ENCODE data around the gene DNAH17. TPM values are rescaled to one million over a fixed set of nuclear protein-coding genes. Genes with fewer than 3 reads are reported as not detected.

The DNAH17 gene
- total and polyA plus RNA-seq, 2 of the 8 experiments (the other 6 are each of a cell fraction or from before 2014, with no cell fraction given): 0.14 to 0.67 TPM

GRCh38 chr17:78514521-78514920 lies 62.7 kb downstream of the DNAH17 start:
- Histone ChIP-seq H4K5ac (ENCODE audit: insufficient read length, low read depth, low read length) (no peak overlapping the region), H3K27me3 (replicated peaks in 1 of 4; ENCODE audit: control insufficient read depth in 3 of 4, extremely low read depth in 1 of 4, insufficient read depth in 3 of 4, low read length in 3 of 4) (no peaks in the 10 kb centered on the region), H2BK20ac (ENCODE audit: low read length) (no peak overlapping the region), H2BK120ac (replicated peaks; ENCODE audit: low read depth, low read length) (no peak overlapping the region), H3K18ac (ENCODE audit: extremely low read depth, low read length) (no peak overlapping the region), H4K8ac (ENCODE audit: extremely low read depth, insufficient read depth, low read length) (no peak overlapping the region), H2BK5ac (ENCODE audit: low read depth, low read length) (no peak overlapping the region), H3K4me3 (ENCODE audit: extremely low read depth in 1 of 4, insufficient read depth in 2 of 4, low read depth in 3 of 4, low read length in 4 of 4) (no peak overlapping the region), H3K79me2 (ENCODE audit: control insufficient read depth in 1 of 2, insufficient read depth in 2 of 2, low read length in 2 of 2) (no peaks in the 10 kb centered on the region), H3K9me3 (ENCODE audit: insufficient read depth in 2 of 2, low read depth in 1 of 2, low read length in 1 of 2) (0 out of 4 replicates have a peak, but pooled peaks cover 0 to 2% of the 10 kb centered on the region in 2 experiments), H3K23me2 (ENCODE audit: low read depth, low read length) (no peaks in the 10 kb centered on the region), H2AK5ac (ENCODE audit: low read depth, low read length) (no peak overlapping the region), H3K23ac (ENCODE audit: insufficient read length) (no peak overlapping the region), H3K4me2 (ENCODE audit: insufficient read depth in 1 of 2, low read depth in 2 of 2, low read length in 2 of 2) (no peak overlapping the region), H4K20me1 (replicated peaks in 1 of 2; ENCODE audit: control insufficient read depth in 1 of 2, insufficient read depth in 2 of 2, low read length in 2 of 2) (no peaks in the 10 kb centered on the region), H3K36me3 (ENCODE audit: control insufficient read depth in 2 of 4, insufficient read depth in 4 of 4, low read length in 3 of 4) (no peaks in the 10 kb centered on the region), H3K56ac (replicated peaks; ENCODE audit: insufficient read length, low read depth, low read length) (no peak overlapping the region), H2BK12ac (ENCODE audit: low read depth, low read length) (no peak overlapping the region), H3K14ac (ENCODE audit: insufficient read length) (no peak overlapping the region), H2BK15ac (ENCODE audit: low read length) (no peak overlapping the region), H3K4ac (replicated peaks; ENCODE audit: insufficient read length, low read depth, low read length) (no peak overlapping the region), H3K9ac (replicated peaks in 1 of 4; ENCODE audit: extremely low read depth in 1 of 4, low read depth in 3 of 4, low read length in 3 of 4) (no peak overlapping the region), H3K4me1 (replicated peaks in 1 of 4; ENCODE audit: control insufficient read depth in 3 of 4, insufficient read depth in 4 of 4, low read length in 3 of 4) (no peaks in the 10 kb centered on the region), H3K27ac (ENCODE audit: low read depth, low read length) (no peak overlapping the region), H3K79me1 (ENCODE audit: low read depth, low read length) (no peaks in the 10 kb centered on the region), H4K91ac (replicated peaks; ENCODE audit: insufficient read length, low read length) (no peak overlapping the region), H2AFZ (ENCODE audit: low read length) (no peak overlapping the region)
- no peak for DNase-seq (ENCODE audit: low read depth in 1 of 2, low spot score in 2 of 2)
- WGBS, 2 experiments (ENCODE audit: extremely low coverage in 1 of 2, insufficient coverage in 1 of 2, insufficient read length in 1 of 2, insufficient replicate concordance in 2 of 2, low coverage in 1 of 2, low lambda C conversion rate in 2 of 2, missing lambda C conversion rate in 1 of 2): 91% methylated on average over 17 of the region's 18 CpGs; no CpG with 5 or more reads in 1 of the 2 experiments
- POLR2A ChIA-PET (ENCODE audit: partially characterized antibody): no interaction called here
- no peak for FAIRE-seq
- CTCF ChIA-PET (ENCODE audit: partially characterized antibody): interaction anchor here (1.2 to 2.9 kb wide), 2 partner anchors 17 to 25 kb away, joined by 3 to 10 read pairs; no protein-coding TSS in a partner anchor
- no peak for TF ChIP-seq YY1 (IDR thresholded peaks at IDR 0.05; ENCODE audit: low read depth, low read length)
- no peak for TF ChIP-seq SAP30 (IDR thresholded peaks at IDR 0.05; ENCODE audit: insufficient read depth, insufficient replicate concordance, low read length)
- no peak for TF ChIP-seq MAFK (IDR thresholded peaks at IDR 0.05; ENCODE audit: low read depth, low read length)
- no peak for TF ChIP-seq GTF2F1 (IDR thresholded peaks at IDR 0.05; ENCODE audit: borderline replicate concordance, low read depth, low read length)
- TF ChIP-seq SIRT6 (IDR thresholded peaks at IDR 0.05; ENCODE audit: low read length): no peak
- TF ChIP-seq TCF12 (IDR thresholded peaks at IDR 0.05; ENCODE audit: low read depth, low read length): no peak
- TF ChIP-seq TEAD4 (IDR thresholded peaks at IDR 0.05; ENCODE audit: low read depth, low read length): no peak
- no peak for TF ChIP-seq TAF7 (optimal IDR thresholded peaks at IDR 0.05; ENCODE audit: borderline replicate concordance, low read depth, low read length)
- no peak for TF ChIP-seq RBBP5 (IDR thresholded peaks at IDR 0.05; ENCODE audit: borderline replicate concordance, low read depth, low read length)
- TF ChIP-seq CTCF (IDR thresholded peaks at IDR 0.05; ENCODE audit: control extremely low read depth in 1 of 3, insufficient read depth in 1 of 3, low read depth in 1 of 3, low read length in 3 of 3): no peak
- no peak for TF ChIP-seq SIX5 (IDR thresholded peaks at IDR 0.05; ENCODE audit: low read depth, low read length)
- no peak for TF ChIP-seq CBX5 (IDR thresholded peaks at IDR 0.05; ENCODE audit: low read depth, low read length)
- no peak for TF ChIP-seq JUND (IDR thresholded peaks at IDR 0.05; ENCODE audit: low read length)
